Immature natural killer cell (primary cell): ENCODE data around the gene CXCR1. TPM values are rescaled to one million over a fixed set of nuclear protein-coding genes. Genes with fewer than 3 reads are reported as not detected.
A peak's percentile ranks its signal among the peaks of the same experiment; 100 is the strongest.

ENCODE experiments used
- DNase-seq, 3 donors: peaks; one replicate each; pipeline ENCODE4 v3.0.0; 2022; ENCODE audit warnings: mixed read lengths in 1 of 3
- H3K27ac Mint-ChIP-seq, 6 donors: one replicate each; pipeline ENCODE4 v1.8.0; 2020; ENCODE audit warnings: mixed read lengths in 6 of 6, mild to moderate bottlenecking in 5 of 6, inconsistent platforms in 4 of 6, moderate library complexity in 3 of 6
- H3K27me3 Mint-ChIP-seq, 3 donors: one replicate each; pipeline ENCODE4 v1.8.0; 2020 to 2021; ENCODE audit warnings: low read depth in 3 of 3, mild to moderate bottlenecking in 3 of 3, mixed read lengths in 3 of 3, moderate library complexity in 3 of 3, inconsistent platforms in 1 of 3
- H3K36me3 Mint-ChIP-seq, 3 donors: one replicate each; pipeline ENCODE4 v1.8.0; 2020; ENCODE audit warnings: mixed read lengths in 3 of 3, inconsistent platforms in 2 of 3, mild to moderate bottlenecking in 2 of 3
- H3K4me1 Mint-ChIP-seq, 2 donors: one replicate each; pipeline ENCODE4 v1.8.0; 2020; ENCODE audit warnings: inconsistent platforms in 2 of 2, mild to moderate bottlenecking in 2 of 2, mixed read lengths in 2 of 2, moderate library complexity in 1 of 2
- H3K4me3 Mint-ChIP-seq, 5 donors: one replicate each; pipeline ENCODE4 v1.8.0; 2020; ENCODE audit warnings: mild to moderate bottlenecking in 5 of 5, mixed read lengths in 5 of 5, inconsistent platforms in 3 of 5, moderate library complexity in 3 of 5
- H3K9me3 Mint-ChIP-seq, 6 donors: one replicate each; pipeline ENCODE4 v1.8.0; 2020; ENCODE audit warnings: mild to moderate bottlenecking in 6 of 6, mixed read lengths in 6 of 6, inconsistent platforms in 4 of 6, moderate library complexity in 3 of 6
- polyA plus RNA-seq, 3 donors: library from polyadenylated mRNA; unstranded; fragments of 300-500 nt; fragmentation: Illumina TruSeq; gene quantifications; one replicate each; pipeline ENCODE4 v1.2.3, GENCODE V29; 2021

Gene CXCR1
- polyA plus RNA-seq, 3 donors from 2014 or later, result 13.0 to 64.7 (median 30.5) TPM

DNA sequence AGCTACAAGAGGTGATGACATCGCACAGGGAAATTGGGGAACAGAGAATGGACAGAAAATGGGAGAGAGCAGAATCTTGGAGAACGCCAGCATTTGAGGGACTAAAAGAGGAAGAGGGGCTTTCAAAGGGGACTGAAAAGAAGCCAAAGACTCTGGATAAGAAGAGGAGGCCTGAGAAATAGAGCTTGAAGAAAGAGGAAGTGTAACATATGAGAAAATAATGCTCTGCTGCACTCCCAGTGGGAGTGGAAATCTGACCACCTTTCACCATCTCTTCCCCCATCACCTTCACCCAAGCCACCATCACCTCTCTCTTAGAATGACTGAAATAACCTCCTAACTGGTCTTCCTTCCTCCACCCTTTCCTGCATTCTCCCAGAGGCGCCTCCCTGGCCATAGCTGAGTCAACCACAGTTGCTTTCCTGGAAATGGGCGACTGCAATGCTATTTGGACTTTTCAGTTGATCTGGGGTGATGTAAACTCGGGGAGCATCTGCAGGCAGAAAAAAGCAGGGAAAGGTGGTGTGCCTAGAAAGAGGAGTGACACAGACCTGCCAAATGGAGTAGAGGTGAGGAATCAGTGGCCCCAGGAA, 16.8 kb downstream of the CXCR1 start:
- no peak for DNase-seq
- no peaks in the 10 kb centered on the region for H3K9me3 Mint-ChIP-seq
- H3K4me3 Mint-ChIP-seq, result no peak overlapping the region
- no peak overlapping the region for H3K27ac Mint-ChIP-seq
- peaks cover 0 to 6% (median 2%) of the 10 kb centered on the region in 3 donors for H3K27me3 Mint-ChIP-seq
- peaks cover 0 to 4% (median 0%) of the 10 kb centered on the region in 3 donors for H3K36me3 Mint-ChIP-seq
- H3K4me1 Mint-ChIP-seq, result peaks cover 9 to 11% of the 10 kb centered on the region in 2 donors

DNA sequence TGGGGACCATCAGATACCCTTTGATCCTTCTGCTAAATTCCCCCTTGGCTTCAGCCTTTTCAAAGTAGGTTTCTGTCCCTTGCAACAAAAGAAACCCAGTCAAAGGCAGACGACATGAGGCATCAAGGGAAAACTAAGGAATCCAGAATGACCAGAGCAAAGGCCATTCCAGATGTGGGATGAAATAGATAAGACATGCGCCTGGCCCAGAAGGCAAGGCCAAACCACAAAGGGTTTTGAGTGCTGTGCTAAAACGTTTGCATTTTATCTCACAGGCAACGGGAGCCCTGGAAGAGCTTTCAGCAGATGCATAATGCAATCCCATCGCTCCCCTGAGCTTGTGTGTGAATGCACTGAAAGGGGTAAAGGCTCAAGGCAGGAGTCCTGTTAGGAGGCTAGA, 17.7 kb downstream of the CXCR1 start:
- H3K9me3 Mint-ChIP-seq, result no peaks in the 10 kb centered on the region
- peak overlapping the region in 2 of 6 donors; percentile 2 to 9 for H3K27ac Mint-ChIP-seq

DNA sequence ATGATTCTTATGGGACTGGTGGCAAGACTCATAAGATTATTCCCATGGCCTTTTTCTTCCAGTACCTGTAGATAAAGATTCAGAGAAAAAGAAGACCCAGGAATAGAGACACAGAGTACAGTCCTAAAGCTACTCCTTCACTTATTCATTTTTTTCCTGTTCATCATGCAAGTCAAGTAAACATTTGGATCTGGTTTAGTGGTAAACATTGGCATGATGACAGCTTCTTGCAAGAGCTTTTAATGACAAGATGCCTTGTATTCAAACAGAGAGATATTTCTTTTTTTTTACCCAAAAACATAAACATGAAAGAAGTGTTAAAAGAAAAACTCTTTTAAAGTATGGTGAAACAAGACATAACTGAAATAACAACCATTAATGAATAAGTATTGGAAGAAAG, 20.7 kb downstream of the CXCR1 start:
- Mint-ChIP-seq H3K4me1 (peaks cover 9 to 11% of the 10 kb centered on the region in 2 donors), H3K36me3 (peaks cover 3 to 9% (median 4%) of the 10 kb centered on the region in 3 donors), H3K27ac (no peak overlapping the region), H3K9me3 (no peaks in the 10 kb centered on the region), H3K4me3 (no peak overlapping the region), H3K27me3 (peaks cover 0 to 3% (median 2%) of the 10 kb centered on the region in 3 donors)
- DNase-seq, result no peak

More for the DNA sequence above, 17.7 kb downstream of the CXCR1 start:
- Mint-ChIP-seq H3K4me1 (peaks cover 9 to 11% of the 10 kb centered on the region in 2 donors), H3K27me3 (peaks cover 0 to 6% (median 2%) of the 10 kb centered on the region in 3 donors), H3K36me3 (peaks cover 0 to 4% (median 0%) of the 10 kb centered on the region in 3 donors), H3K4me3 (no peak overlapping the region)
- no peak for DNase-seq

DNA sequence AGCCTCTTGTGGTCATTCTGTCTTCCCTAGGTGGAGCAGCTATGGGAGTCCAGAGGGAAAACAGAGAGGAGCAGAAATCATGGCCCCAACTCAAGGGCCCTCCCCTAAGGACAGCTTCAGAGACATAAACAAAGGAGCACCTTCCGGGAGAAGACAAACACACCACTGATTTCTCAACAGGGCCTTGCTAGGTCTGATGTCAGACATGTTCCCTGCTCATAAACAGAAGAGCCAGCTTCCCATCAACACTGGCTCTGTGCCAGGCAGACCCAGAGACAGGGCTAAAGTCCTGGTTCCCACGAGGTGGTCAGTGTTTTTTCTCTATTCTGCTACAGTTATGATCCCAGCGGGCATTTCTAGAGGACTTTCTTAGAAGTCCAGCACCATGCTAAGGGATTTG, 21.6 kb downstream of the CXCR1 start:
- H3K9me3 Mint-ChIP-seq, result no peaks in the 10 kb centered on the region

DNA sequence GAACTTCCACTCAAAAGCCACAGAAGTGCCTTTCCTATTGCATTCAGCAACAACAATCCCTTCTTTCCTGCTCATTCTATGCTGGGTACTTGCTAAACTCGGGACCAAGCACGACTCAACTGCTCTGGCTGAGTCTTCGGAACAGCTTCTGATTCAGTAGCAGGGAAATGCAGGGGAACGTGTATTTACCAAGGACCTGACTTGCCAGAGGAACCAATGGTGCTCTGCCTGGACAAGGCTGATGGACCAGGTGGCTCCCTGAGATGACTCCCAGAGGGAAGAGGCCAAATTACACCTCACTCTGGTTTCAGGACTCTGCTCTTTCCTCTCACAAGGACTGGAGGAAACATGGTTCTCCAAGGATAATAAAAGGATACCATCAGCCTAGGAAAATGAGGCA, 28.7 kb downstream of the CXCR1 start:
- H3K36me3 Mint-ChIP-seq, result peaks cover 40 to 55% (median 47%) of the 10 kb centered on the region in 3 donors
- H3K27me3 Mint-ChIP-seq, result peaks cover 0 to 3% (median 2%) of the 10 kb centered on the region in 3 donors
- no peak for DNase-seq
- peak overlapping the region in 1 of 6 donors; percentile 70 for H3K27ac Mint-ChIP-seq
- H3K4me3 Mint-ChIP-seq, result no peak overlapping the region
- H3K9me3 Mint-ChIP-seq, result no peaks in the 10 kb centered on the region
- H3K4me1 Mint-ChIP-seq, result peaks cover 43 to 57% of the 10 kb centered on the region in 2 donors

More for the DNA sequence above, 21.6 kb downstream of the CXCR1 start:
- peaks cover 0 to 3% (median 2%) of the 10 kb centered on the region in 3 donors for H3K27me3 Mint-ChIP-seq
- peak overlapping the region in 1 of 6 donors; percentile 21 for H3K27ac Mint-ChIP-seq
- peaks cover 7% of the 10 kb centered on the region in 2 donors for H3K4me1 Mint-ChIP-seq
- H3K36me3 Mint-ChIP-seq, result peaks cover 3 to 9% (median 4%) of the 10 kb centered on the region in 3 donors
- no peak for DNase-seq
- no peak overlapping the region for H3K4me3 Mint-ChIP-seq

DNA sequence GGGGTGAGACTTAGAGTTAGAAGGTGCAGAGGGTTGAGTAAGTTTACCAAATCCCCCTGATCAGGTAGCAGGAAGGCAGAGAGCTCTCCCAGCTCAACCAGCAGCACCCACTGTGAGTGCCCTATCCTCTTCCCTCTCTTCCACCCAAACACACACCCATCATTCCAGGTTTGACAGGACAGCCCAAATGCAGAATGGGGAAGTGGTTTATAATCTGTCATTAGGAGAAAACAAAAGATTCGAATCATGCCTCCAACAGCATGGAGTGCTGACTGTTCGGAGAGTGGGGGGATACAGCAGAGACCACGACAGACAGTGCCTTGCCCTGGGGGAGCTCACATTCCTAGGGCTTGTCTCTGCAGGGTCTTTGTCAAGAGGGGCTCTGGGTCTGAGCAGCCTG, 29.2 kb downstream of the CXCR1 start:
- Mint-ChIP-seq H3K27ac (peak overlapping the region in 4 of 6 donors; percentile 10 to 70 (median 38)), H3K4me3 (peak overlapping the region in 2 of 5 donors; percentile 13 to 40), H3K4me1 (peaks cover 48 to 62% of the 10 kb centered on the region in 2 donors), H3K9me3 (no peaks in the 10 kb centered on the region), H3K27me3 (peaks cover 0 to 3% (median 2%) of the 10 kb centered on the region in 3 donors), H3K36me3 (peaks cover 44 to 60% (median 51%) of the 10 kb centered on the region in 3 donors)
- DNase-seq, result no peak

DNA sequence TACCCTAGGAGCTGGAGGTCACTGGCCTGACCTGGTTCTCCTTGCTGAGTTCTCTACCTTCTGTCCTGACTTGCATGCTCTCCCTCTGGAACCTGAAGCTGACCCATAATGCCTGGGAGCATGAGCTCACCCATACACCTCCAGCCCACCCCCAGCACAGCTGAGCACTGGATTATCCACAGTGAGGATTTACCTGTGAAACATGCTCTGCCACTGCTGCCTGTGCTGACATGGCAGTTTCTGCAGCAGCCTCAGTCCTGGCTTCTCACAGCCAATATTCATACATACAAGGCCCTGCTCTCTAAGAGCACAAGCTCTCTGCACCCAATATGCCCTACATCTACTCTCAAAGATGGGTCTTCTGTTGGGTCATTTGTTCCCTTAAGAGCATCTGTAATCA, 35.9 kb downstream of the CXCR1 start:
- Mint-ChIP-seq H3K27ac (peak overlapping the region; percentile 95 to 100 (median 98)), H3K27me3 (peaks cover 0 to 3% (median 3%) of the 10 kb centered on the region in 3 donors), H3K36me3 (peaks cover 27 to 31% (median 30%) of the 10 kb centered on the region in 3 donors), H3K9me3 (no peaks in the 10 kb centered on the region), H3K4me1 (peaks cover 92 to 97% of the 10 kb centered on the region in 2 donors), H3K4me3 (peak overlapping the region; percentile 93 to 99 (median 98))
- DNase-seq, result no peak

DNA sequence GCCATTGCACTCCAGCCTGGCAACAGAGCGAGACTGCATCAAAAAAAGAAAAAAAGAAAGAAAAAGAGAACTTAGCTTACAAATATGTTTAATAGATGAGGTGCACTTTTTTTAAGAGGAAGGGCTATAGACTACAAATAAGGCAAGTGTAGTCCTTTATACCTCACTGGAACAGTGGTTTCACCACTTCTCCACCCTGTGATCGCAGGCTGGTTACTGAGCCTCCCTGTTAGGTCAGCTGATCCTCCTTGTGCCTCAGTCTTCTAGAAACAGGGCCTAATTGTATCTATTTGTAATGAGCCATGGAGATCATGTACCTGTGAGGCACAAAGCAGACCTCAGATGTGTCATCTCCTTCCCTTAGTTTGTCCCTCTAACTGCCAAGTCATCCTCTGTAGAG, 36.4 kb downstream of the CXCR1 start:
- H3K27me3 Mint-ChIP-seq, result peaks cover 0 to 3% (median 2%) of the 10 kb centered on the region in 3 donors
- peaks cover 92 to 97% of the 10 kb centered on the region in 2 donors for H3K4me1 Mint-ChIP-seq
- peak overlapping the region; percentile 95 to 100 (median 98) for H3K27ac Mint-ChIP-seq

DNA sequence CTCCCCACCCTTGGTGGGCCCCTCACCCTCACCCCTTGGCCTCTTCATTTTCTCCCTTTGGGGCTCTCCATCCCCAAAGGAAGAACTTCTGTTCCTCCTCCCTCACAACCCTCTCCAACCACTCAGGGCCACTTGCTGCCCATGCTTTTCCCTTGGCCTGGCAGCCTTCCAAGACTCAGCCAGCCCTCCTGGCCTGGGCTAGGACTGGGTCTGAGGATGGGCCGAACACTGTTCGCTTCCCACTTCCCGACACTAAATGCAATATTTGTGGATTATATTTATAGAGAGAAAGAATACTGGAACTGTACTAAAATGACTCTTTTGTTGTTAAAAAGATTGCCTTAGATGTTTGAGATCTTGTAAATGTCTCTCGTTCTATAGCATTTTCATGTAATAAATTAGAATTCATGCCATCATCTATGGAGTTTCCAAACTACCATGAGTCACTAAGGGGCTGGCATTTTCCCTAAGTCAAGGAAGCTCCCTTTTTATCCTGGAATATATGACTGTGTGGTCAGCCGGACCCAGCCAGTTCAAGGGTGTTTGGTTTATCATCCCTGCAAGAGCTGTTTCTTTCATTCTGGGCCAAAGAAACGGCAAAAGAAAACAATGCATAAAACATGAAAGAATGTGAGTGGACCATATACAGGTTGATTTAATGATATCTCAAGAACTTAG, 37.2 kb downstream of the CXCR1 start:
- Mint-ChIP-seq H3K27me3 (peaks cover 0 to 3% (median 2%) of the 10 kb centered on the region in 3 donors), H3K9me3 (no peaks in the 10 kb centered on the region), H3K4me1 (peaks cover 94 to 97% of the 10 kb centered on the region in 2 donors), H3K27ac (peak overlapping the region; percentile 95 to 100 (median 98)), H3K36me3 (peaks cover 14 to 19% (median 17%) of the 10 kb centered on the region in 3 donors), H3K4me3 (peak overlapping the region; percentile 93 to 99 (median 98))
- DNase-seq, result peak in 1 of 3 donors; percentile 2

More for the DNA sequence above, 36.4 kb downstream of the CXCR1 start:
- Mint-ChIP-seq H3K36me3 (peaks cover 22 to 27% (median 25%) of the 10 kb centered on the region in 3 donors), H3K4me3 (peak overlapping the region; percentile 93 to 99 (median 98)), H3K9me3 (no peaks in the 10 kb centered on the region)
- DNase-seq, result peak; percentile 76 to 80 (median 79)

DNA sequence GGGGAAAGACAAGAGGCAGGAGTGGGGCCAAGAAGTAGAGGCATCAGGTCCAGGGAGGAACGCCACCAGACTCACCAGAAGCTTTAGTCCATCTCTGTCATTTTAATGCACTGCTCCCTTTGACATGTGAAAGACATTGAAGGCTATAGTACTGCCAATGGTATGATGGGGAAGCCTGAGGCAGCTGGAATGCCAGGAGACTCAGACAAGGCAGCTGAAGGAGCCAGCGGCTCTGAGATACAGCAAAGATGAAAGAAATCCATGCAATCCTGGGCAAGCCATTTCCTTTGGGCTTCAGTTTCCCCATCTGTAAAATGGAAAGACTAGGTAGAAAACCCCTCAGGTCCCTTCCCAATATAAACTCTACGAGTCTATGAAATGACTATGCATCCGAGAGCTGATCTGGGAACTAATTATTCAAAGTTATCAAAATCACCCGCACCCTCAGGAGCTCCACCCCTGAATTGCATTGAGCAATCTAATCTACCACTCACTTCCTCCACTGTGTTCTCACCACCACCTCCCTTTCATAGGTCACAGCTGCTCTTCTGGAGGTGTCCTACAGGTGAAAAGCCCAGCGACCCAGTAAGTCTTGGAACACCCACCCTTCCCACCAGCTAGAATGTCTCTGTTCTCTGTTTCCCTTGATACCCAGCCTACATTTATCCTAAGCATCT, 37.8 kb downstream of the CXCR1 start:
- Mint-ChIP-seq H3K4me1 (peaks cover 92 to 96% of the 10 kb centered on the region in 2 donors), H3K9me3 (no peaks in the 10 kb centered on the region), H3K27me3 (peaks cover 0 to 3% (median 2%) of the 10 kb centered on the region in 3 donors), H3K27ac (peak overlapping the region; percentile 95 to 100 (median 98)), H3K4me3 (peak overlapping the region; percentile 93 to 99 (median 98)), H3K36me3 (peaks cover 9 to 12% (median 11%) of the 10 kb centered on the region in 3 donors)
- DNase-seq, result peak; percentile 49 to 63 (median 62)

DNA sequence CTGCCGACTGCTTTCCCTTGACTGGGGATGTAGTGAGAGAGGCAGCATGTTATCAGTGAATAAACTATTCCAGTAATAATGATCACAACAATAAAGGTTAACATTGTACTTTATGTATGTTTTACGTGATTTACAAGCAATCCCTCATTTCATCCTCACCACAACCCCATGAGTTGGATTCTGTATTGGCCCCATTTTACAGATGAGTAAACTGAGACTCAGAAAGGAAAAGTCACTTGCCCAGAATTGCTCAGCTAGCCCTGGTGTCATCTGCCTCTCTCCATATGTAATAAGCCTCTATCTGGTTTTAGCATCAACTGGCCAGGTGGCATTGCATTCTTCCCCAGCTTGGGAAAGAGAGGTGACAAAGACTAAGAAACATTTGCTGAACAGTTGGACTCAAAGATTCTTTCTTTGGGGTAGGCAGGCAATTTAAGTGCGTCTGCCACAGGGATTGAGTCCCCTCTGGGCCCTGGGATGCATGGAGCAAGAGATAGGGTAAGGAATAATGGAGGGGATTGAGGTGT, 38.8 kb downstream of the CXCR1 start:
- H3K27ac Mint-ChIP-seq, result peak overlapping the region; percentile 95 to 100 (median 98)
- no peak for DNase-seq
- peak overlapping the region; percentile 93 to 99 (median 98) for H3K4me3 Mint-ChIP-seq
- H3K9me3 Mint-ChIP-seq, result peaks cover 0 to 2% (median 0%) of the 10 kb centered on the region in 6 donors
- H3K4me1 Mint-ChIP-seq, result peaks cover 84 to 87% of the 10 kb centered on the region in 2 donors
- H3K36me3 Mint-ChIP-seq, result peaks cover 9 to 10% (median 10%) of the 10 kb centered on the region in 3 donors
- peaks cover 0 to 3% (median 2%) of the 10 kb centered on the region in 3 donors for H3K27me3 Mint-ChIP-seq

DNA sequence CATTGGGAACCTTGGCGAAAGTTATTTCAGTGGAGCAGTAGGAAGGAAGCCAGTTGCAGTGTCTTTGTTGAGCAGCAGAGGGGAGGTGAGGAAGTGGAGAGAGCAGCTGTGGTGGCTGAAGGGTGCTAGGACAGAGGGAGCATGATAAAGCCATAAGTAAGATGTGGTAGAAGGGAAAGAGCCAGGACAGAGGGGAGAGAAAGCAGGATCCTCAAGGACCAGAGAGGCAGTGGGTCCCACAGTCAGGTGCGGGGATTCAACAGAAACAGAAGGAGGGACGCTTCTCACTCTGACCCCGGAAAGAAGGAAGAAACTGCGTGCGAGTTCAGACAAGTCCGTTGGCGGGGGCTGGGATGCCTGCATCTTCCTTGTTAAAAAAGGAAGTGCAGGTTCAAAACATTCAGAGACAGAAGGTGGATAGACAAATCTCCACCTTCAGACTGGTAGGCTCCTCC, 41.1 kb downstream of the CXCR1 start, which contains the start of gene CXCR2:
CXCR2 (plus strand) TSS at position 403 of the 455 bp plus-strand sequence. CDS start 8,774 bp downstream, outside the sequence.
- Mint-ChIP-seq H3K4me1 (peaks cover 62 to 64% of the 10 kb centered on the region in 2 donors), H3K36me3 (peaks cover 6 to 13% (median 12%) of the 10 kb centered on the region in 3 donors), H3K9me3 (peaks cover 0 to 21% (median 15%) of the 10 kb centered on the region in 6 donors), H3K4me3 (peak within 1 kb of the TSS; percentile 87 to 97 (median 90)), H3K27ac (peak within 1 kb of the TSS; percentile 95 to 99 (median 96)), H3K27me3 (peaks cover 0 to 3% (median 2%) of the 10 kb centered on the region in 3 donors)
- peak in 2 of 3 donors; percentile 29 to 31 for DNase-seq

DNA sequence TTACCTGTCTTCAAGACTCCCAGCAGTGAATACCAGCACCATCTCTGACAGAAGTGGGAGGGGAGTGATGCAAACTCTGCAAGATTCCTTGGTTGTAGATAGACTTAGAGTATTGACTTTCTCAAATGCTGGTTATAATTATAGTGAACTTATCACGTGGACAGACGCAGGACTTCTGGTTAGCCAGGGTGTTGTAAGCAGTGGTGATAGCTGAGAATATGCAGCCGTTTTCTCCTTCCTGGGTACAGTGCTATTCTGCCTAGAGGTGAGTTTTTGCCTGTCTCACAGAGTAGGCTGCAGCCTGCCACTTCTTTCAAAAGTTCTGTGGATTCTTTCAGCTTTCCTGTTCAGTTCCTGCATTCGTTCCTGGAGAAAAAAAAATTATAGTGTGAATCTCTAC, 41.7 kb downstream of the CXCR1 start:
- DNase-seq, result peak; percentile 35 to 52 (median 43)
- H3K4me1 Mint-ChIP-seq, result peaks cover 56 to 58% of the 10 kb centered on the region in 2 donors
- peaks cover 6 to 13% (median 12%) of the 10 kb centered on the region in 3 donors for H3K36me3 Mint-ChIP-seq

More for the DNA sequence above, 41.7 kb downstream of the CXCR1 start:
- H3K27ac Mint-ChIP-seq, result peak overlapping the region; percentile 95 to 99 (median 96)
- H3K9me3 Mint-ChIP-seq, result peaks cover 0 to 22% (median 15%) of the 10 kb centered on the region in 6 donors
- peaks cover 0 to 3% (median 2%) of the 10 kb centered on the region in 3 donors for H3K27me3 Mint-ChIP-seq
- H3K4me3 Mint-ChIP-seq, result peak overlapping the region; percentile 87 to 97 (median 90)
